GM03348 (cell line): ENCODE measurements around the gene NR2E3.

Experiments
- DNase-seq: peaks from one replicate; pipeline ENCODE4 v3.0.0; 2012; ENCODE audit warnings: low spot score

Gene NR2E3

DNA sequence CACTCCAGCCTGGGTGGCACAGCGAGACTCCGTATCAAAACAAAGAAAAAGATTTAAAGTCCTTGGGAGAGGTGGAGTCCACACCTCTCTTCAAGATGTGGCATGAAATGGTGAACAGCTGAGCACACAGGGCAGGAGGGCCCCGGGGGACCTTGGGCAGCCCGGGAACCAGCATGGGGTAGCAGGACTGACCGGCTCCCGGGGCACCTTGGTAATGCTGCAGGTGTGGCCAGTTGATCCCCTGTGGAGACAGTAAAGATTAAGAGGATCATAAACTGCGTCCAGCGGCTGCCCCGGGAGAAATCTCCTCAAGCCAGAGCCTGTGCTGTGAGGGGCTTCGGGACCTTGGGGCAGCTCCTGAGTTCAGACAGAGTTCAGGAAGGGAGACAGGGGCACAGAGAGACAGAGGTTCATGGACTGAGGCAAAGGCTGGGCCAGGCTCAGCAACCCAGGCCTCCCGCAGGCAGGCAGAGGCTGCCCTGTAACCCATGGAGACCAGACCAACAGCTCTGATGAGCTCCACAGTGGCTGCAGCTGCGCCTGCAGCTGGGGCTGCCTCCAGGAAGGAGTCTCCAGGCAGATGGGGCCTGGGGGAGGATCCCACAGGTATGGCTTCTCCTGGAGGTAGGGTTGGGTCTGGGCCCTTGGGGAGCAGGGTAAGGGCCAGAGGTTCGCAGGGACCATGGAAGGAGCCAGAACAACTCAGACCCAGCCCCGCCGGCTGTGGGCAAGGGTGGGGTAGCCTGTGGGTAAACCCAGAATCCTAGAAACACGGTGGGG lies at the start of gene NR2E3:
TSS of gene NR2E3 (plus strand) at position 299 of the 780 bp plus-strand sequence. CDS start at position 489, 190 bp downstream.
- no peak for DNase-seq

DNA sequence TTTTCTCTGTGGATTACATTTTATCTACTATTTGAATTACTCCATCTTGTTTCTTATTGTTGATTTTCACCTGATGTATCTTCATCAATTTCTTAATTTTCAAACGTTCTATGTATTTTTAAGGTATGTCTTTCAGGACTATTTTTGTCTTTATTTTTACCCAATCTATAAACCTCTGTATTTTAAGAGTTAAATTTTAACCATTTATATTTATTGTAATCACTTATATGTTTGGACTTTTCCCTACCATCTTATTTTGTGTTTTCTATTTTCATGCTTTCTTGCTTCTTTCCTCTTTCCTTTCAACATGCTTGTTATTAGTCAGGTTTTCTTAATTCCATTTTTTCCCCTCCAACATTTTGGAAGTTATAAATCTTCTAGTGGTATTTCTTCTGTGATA lies 49.5 kb upstream of the NR2E3 start:
- DNase-seq: no peak

DNA sequence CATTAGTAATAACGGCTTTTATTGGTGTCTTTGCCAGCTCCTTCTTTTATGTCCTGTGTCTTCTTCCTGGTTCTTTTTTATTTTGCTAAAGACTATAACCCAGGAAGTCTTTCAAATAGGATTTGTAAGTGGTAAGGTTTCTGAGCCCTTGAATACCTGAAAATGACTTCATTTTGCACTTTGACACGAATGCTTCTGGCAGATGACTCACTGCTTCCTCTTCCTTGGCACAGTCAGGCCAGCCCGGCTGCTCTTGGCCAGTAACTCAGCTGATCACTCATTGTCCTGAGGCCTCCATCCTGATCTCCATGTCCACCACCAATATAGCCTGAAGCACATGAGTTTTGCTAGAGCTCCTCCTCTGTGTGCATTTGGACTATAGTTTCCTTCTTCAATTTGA lies 48.7 kb upstream of the NR2E3 start:
- peak; percentile 82 for DNase-seq

DNA sequence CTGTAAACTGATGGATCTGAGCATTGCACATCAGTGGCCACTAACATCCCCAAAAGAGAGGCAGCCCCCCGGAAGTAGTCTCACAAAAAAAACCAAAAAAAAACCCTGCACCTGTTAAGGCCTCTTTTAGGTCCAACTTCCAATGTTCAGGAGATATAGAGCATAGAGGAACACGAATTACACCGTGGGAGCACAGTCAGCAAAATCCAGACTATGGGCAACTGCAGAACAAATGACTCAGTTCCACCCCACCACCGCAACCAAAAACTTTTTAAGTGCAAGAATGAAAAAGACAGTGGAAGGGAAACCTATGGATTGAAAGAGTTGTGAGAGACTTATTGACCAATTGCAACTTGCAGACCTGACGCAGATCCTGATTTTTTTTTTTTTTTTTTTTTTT lies 42.2 kb upstream of the NR2E3 start:
- DNase-seq: no peak

DNA sequence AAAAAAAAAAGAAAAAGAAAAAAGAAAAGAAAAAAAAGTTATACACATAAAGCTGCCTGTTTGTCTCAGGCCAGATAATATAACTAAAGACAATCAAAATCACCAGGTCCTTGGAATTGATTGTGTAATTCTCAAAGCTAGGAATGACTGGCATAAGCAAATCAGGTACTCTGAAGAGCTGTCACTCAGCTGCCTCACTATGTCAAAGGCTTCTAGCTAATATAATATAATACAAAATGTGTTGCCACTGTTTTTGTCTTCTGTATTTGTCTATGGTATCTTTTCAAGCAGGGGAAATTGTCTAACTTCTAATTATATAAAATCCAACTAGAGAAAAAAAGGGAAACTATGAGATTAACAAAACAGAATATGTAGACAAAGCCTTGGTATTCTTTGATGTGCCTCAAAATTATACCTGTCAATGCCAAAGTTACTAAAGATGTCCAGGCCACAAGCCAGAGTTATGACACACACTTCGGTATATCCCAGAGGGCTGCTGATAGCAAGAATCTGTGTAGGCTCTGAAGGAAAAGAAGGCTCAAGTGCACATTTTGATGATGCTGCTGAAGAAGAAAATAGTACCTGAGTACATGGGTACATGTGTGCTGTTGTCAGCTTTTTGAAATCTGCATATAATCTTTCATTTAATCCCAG lies 37.0 kb upstream of the NR2E3 start:
- no peak for DNase-seq

DNA sequence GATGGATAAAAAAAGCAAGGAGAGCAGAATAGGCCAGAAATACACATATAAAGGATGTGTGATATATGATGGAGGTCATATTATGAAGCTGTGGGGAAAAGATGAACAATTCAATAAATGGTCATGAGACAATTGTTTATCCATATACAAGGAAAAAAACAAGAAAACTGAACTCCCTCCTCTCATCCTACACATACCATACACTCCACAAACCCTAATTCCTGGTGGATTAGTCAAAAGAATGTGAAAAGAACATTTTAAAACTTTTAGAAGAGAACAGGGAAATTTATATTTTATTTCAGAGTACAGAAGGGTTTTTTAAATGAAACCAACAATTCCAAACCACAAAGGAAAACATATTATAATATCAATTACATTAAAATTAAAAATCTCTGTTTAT lies 34.5 kb upstream of the NR2E3 start:
- no peak for DNase-seq

DNA sequence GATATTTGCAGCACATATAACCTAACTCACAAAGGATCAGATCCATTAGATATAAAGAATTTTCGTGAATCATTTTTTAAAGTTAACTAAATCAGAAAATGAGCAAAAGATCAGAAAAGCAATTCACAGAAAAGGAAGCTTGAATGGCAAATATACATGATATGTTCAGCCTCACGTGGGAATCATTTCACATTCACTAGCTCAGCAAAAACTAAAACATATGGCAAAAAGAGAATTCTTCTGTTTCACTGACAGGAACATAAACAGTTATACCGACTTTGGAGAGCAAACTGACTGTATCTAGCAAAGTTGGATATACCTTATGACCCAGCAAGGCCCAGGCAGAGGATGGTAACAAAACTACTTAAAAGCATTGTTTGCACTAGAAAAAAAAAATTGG lies 34.0 kb upstream of the NR2E3 start:
- no peak for DNase-seq

DNA sequence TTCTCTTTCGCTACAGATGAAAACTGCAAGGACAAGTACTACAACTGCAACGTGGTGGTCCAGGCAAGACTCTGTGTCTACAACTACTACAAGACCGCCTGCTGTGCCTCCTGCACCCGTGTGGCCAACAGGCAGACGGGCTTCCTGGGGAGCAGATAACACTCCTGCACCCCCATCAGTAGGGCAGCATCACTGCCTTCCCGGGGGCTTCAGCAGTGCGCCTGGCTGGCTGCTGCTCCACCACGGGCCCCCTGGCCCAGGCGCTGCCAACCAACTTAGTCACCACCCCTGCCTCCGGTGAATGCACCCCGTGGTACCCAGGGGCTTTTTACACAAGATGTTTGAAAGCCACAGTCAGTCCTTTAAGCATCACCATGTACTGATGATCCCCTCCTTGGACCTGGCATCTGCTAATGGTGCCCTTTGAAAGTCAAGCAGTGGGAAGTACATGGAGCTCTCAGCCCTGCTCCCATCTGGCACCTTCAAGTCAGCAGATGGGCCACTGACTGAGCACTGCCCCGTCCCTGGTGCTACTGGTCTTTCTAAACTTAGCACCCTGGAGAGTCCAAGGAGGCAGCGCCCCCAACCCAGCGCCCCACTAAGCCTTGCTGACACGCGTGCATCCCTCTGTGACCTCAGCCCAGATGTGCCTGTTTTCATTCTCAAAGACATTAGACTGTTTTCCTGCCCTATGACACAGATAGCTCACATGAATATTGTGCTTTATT lies 33.0 kb upstream of the NR2E3 start:
- no peak for DNase-seq

DNA sequence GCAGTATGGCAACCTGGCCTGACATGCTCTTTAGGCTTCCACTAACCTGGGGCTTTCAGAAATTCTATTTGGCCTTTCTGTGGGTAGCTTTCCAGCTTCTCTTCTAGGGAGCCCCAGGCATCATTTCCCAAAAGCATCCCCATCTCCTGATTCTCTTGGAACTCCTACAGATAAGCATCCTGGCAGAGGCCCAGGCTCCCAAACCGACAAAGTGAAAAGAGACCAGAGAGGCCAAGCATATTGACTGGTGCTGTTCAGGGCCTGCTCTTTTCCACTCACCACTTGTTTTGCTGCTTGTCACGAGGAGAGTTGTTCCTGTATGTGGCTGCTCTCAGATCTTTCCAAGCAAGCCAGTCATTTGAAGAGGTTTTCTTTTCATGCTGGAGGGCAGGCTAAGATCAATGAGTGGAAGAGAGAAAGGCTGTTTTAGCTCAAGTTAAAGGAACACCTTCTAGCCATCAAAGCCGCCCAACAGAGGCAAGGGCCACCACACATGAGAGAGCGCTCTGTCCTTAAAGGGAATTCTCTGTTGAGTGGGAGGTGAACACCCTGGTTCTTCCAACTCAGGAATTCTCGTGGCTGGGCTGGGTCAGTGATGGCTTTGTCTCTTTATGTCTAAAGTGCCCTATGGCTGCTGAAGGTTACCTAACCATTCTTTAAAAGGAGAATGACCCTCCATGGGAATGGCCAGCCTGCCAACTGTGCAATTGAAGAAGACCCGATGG lies 31.1 kb upstream of the NR2E3 start:
- DNase-seq: no peak

DNA sequence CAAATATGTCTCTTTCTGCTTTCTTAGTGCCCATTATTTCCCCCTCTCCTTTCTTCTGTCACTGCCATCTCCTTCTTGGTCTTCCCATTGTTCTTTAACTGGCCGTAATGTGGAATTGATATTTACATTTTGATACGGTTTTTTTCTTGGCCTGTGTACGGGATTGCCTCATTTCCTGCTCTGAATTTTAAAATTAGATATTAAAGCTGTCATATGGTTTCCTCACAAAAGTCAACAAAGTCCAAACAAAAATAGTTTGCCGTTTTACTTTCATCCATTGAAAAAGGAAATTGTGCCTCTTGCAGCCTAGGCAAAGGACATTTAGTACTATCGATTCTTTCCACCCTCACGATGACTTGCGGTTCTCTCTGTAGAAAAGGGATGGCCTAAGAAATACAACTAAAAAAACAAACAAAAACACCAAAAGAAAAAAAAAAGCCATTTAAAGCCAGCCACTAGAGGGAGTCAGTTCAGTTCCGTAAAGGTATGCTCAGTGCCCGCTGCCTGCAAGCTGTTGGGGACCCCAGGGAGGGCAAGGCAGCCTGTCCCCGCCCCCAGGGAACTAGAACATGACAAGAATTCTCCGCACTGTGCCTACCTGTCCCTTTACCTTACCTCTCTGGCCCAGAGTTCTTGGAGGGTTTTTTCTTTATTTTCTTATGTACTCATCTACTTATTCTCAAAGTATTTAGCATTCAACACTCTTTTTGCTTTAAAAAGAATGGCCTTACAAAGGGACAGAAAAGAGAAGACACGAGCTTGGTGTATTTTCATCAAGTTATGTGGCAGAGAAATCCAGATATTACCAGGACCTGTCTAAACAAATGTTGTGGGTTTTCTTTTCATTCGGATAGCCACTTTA lies 30.0 kb upstream of the NR2E3 start:
- DNase-seq: peak; percentile 75

DNA sequence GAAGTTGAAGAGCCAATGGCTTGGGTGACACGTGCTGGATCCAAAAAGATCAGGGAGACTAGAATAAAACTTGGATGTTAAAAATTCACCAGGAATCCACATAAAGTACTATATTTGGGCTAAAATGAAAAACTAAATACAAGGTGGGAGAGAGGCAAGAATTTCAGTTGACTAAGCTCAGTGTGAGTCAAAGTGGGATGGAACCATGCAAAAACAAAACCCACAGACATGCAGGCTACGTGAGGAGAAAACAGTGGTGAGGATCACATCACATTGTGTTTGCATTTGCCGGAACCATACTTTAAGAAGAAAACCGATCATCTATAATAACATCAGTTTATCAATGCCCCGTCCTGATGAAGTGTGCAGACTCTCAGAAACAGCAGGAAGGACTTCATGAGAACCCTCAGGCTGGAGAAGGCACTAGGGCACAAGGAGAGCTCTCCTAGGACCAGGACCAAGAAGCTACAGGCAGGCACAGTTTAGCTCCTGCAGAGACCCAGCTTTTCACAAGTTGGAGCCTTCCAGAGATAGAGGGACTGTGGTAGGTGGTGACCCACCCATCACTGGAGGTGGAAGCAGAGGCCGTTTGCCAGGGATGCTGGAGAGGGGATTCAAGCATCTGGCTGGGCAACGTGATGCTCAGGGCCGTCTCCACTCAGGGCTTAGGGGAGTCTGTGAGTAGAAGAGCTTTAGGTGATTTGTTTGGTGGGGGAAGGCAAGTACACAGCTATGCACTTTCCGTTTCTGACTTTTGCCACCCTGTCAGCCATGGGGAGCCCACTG lies 29.0 kb upstream of the NR2E3 start:
- peak; percentile 42 for DNase-seq

DNA sequence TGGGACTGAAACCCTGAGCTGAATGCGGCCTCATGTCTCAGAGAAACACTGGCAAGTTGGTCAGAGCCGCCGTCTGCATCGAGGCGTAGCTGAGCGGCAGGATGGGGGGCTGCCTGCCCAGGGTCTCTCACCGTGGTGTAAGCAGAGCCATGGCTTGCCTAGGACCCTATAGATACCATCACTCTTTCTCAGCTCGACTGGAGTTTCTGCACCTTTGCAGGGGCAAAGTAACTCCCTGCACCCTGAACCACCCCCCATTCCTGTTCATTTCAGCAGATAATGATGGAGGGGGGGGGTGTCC lies 28.4 kb upstream of the NR2E3 start:
- no peak for DNase-seq

DNA sequence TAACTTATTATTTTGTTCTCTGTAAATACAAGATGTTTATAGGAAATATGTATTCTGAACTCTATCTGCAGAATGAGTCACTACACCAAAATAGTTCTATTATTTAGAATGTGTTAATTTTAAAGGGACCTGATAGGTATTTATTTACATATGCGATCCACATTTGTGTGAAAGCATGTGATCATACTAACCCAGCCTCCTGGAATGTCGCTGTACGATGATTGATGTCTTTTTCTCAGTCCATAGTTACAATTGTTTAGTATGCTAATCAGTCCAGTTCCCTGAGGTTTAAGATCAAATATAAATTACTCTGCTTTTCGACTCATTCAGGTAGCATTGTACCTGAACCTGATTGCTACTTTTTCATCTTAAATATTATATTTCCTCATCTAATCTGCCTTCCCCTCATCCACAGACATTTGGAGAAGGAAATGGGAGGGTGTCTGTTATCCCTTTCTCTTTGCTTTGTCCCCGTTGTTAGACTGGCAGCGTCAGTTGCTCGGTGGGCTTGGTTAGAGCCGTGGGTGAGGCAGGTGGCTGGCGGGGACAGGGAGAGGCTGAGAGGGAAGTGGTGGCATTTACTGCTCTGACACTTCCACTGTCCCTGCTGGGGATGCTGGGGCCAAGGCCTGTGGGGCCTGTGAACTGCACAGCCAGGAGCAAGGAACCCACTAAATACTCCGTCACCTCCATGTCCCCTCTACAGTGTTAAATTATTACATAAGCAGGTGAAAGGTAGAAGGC lies 27.8 kb upstream of the NR2E3 start:
- DNase-seq: no peak

DNA sequence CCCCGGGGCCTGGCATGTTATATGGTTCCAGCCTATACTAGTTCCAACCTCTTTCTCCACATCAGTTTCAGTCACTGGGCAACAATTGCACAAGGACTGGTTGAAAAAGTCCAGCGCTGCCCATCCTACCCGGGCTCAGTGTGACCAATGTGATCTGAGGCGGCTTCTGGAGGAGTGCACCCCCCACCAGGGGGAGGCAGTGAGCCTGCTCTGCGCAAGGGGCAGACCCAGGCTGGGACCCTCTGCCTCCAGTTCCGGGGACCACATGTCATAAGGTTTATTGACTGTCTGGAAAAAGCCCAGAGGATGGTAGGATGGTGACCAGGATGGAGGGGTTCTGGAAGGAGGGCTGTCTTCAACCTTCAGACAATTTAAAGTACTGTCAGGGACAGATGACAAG lies 25.6 kb upstream of the NR2E3 start:
- no peak for DNase-seq

DNA sequence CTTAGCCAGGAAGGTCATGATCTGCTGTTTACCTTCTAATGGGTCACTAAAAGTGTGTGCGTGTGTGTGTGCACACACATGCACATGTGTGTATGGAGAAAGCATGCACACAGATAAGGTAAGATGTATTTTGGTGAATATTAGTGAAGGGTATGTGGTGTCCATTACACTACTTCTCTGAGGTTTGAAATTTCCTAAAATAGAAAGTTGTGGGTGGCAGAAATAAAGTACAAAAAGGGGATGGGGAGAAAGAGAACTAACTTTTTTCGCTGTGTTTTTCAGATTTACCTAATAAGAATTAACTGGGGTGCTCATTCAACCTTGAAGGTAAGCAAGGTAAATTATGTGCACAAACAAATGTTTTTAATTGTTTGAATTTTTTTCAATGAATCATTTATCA lies 24.4 kb upstream of the NR2E3 start:
- no peak for DNase-seq

DNA sequence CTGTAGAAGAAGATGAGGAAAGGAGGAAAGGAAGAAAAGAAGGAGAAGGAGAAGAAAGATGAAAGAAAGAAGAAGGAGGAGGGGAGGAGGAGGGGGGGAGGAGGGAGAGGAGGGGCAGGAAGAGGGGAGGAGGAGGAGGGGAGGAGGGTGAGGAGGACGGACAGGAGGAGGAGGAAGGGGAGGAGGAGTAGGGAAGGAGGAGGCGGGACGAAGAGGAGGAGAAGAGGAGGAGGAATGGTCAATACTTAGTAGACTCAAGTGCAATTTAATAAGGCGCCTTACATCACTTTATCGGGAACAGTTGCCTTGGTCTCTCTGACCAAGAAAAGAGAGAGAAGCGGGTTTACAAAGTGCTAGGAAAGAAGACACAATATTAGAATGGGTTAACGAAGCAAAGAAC lies 23.7 kb upstream of the NR2E3 start:
- DNase-seq: no peak

DNA sequence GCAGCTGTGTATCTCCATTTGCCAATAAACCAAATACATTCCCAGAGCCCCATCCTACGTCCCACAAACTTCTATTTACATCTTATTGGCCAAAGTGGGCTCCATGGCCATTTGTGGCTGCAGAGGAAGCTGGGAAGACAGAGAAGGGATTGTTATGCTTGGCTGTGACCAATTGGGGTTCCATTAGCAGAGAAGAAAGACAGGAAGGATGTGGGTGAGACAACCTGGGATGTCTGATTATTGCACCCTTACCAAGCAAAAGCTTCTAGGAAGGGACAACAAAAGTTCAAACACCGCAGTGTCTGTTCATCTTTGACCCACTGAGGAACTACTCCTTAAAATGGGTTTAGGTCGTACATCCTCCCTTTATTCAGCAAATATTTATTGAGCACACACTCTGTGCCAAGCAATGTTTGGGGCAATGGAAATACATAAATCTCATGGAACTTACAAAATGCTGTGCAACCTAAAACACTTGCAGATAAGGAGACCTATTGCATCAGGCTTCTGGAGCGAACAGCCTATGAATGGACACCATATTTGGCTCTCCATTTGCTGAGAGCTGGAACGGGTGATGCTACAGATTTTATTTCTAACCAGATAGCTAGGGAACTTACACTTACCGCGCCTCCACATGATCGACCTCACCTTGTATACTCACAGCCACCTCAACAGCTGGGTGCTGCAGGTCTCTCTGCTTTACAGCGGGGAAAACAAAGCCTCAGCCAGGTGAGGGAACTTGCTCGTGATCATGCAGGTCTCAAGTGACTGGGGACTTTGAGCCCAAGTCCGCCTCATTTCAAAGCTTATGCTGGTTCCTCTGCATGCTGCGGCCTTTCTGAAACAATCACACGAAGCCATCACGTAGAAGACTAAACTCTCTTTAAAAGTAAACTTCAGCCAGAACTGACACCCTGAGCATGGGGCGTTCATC lies 21.4 kb upstream of the NR2E3 start:
- DNase-seq: no peak

DNA sequence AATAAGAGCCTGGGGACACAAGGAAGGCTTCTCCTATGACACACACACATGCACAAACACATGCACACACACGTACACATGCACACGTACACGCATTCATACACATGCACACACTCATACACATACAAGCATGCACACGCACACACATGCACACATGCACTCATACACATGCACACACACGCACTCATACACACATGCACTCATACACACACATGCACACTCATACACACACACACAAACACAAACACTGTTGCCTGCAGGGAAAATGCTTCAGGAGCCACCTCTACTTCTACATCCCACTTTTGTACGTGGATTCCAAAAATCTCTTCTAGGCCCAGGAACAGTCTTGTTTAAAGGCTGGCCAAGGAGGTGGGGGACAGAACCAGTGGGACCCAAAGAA lies 20.7 kb upstream of the NR2E3 start:
- no peak for DNase-seq

DNA sequence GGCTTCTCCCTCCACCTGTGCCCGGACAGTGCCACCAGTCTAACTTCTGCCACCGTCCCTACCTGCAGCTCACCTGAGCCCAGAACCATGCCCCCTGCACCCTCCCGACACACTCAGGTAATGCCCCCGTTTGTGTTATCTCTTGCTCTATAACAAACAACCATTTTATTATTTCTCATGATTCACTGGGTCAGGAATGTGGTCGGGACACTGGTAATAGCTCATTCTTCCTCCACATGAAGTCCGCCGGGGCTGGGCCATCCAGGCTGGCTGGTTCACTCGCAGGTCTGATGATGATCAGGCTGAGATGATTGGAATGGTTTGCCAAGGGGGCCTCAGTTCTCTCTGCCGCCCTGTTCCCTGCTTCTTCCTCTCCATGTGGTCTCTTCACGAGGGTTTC lies 20.3 kb upstream of the NR2E3 start:
- no peak for DNase-seq
